IPS DF 19.7 (cell line): ENCODE results near the gene ZIC3.
"Not testable (repeated sequence)": the region's sequence is repeated elsewhere in the genome, so short reads cannot be mapped to it uniquely, and the experiment has no call there.

Experiments
- DNase-seq: peaks from one replicate; pipeline ENCODE4 v3.0.0-alpha.2; 2013; ENCODE audit warnings: low read depth, low spot score

The ZIC3 gene

DNA sequence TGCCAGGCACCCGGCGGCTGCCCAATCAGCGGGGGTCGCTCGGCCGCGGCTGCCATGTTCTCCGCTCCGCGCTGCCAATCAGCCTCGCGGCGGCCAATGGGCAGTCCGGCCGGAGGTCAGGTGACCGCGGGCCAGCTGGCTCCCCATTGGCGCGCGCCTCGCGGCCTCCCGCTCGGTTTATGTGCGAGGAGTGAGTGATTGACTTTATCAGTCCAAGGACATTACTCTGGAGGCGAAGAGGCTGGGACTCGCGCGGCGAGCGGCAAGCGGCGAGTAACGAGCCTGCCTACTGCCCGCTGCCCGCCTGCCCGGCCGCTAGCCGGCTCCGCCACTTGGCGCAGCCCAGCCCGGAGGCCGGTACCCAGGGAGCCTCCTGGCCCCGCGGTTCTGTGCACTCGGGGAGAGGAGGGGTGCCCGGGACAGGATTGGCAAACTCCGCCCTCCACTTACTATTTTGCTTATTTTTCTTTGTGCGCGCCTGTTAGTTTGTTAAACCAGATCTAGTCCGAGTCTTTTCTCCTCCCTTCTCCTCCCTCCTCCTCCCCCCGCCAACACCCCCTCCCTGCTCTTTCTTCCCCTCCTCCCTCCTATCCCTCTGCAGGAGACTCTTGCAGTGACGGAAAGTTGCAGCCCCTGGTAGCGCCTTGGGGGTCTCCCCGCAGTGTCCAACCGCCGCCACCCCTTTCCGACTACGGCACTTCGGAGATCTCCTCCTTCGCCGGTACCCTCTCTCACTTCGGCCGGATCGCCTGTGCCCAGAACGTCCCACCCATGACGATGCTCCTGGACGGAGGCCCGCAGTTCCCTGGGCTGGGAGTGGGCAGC, at the start of gene ZIC3:
ZIC3 (plus strand) TSS at position 207 of the 825 bp plus-strand sequence; CDS start at position 772, 565 bp downstream.
- no peak for DNase-seq

DNA sequence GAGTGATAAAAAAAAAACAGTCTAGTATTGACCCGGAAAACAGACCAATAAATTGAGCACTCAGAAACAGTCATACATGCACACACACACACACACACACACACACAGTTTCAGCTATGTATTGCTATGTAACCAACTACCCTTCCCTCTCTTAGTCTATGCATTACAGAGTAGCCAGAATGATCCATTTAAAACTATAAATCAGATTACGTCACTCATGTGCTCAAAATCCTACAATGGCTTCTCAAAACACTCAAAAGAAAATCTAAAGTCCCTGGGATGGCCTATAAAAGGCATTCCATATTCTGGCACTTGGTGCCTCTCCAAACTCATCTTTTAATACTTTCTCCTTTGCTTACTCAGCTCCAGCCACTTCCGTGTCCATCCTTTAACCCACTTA, 46.5 kb upstream of the ZIC3 start:
- no peak for DNase-seq

- no peak for DNase-seq
Observed at GRCh38 chrX:137545711-137546651, 19.9 kb upstream of the ZIC3 start.

DNA sequence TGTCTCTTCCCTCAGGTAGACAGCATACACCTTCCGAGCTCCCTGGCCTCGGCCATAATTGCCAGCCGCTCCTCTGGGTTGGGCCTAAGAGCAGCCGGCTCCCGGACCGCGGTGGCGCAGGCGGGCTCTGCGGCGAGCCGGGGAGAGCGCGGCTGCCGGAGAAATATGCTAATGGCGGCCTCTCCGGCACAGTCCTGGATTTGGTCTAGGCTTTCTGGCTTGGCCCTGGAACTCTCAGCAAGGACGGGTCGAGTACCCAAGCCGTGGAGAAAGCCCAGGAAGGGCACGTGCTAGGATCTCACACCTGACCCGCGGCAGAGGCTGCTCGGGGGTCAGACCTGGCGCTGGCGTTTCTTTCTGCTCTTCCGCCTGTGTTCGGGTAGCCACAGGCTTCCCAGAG, 18.6 kb upstream of the ZIC3 start:
- no peak for DNase-seq

DNA sequence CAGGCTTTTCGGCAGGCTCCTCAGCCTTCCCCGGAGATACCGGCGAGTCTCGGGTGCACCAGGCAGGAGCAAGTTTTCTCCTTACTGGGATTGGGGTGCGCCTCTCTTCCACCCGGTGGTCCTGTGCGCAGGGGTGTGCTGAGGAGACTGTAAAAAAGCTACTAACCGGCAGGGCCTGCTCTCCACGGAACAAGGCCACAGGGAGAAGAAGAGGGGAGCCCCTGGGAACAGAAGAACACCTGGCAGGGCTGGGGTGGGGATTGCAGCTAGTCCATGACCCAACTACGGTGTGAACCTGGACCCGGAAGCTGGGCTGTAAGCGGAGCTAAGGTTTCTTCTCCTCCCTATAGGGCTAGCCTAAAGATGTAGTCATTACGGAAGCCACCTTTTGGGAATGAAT, 17.7 kb upstream of the ZIC3 start:
- DNase-seq: no peak

DNA sequence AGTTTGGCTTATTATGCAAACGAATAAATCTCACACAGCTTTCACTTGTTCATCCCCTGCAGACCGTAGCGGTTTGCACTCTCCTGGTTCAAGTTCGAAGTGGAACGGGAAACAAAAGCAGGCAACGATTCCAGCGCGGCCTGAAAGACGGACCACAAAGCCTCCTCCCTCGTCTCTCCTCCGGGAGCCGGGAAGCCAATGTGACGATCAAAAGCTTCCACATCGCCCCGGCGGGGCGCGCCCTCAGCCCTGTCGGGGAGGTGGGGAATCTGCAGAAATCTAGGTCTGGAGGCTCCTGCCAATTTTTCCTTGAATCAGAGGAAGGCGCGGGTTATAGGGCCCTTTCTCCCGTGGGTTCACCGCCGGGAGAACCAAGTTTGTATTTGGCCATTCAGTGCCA, 16.9 kb upstream of the ZIC3 start:
- DNase-seq: no peak

DNA sequence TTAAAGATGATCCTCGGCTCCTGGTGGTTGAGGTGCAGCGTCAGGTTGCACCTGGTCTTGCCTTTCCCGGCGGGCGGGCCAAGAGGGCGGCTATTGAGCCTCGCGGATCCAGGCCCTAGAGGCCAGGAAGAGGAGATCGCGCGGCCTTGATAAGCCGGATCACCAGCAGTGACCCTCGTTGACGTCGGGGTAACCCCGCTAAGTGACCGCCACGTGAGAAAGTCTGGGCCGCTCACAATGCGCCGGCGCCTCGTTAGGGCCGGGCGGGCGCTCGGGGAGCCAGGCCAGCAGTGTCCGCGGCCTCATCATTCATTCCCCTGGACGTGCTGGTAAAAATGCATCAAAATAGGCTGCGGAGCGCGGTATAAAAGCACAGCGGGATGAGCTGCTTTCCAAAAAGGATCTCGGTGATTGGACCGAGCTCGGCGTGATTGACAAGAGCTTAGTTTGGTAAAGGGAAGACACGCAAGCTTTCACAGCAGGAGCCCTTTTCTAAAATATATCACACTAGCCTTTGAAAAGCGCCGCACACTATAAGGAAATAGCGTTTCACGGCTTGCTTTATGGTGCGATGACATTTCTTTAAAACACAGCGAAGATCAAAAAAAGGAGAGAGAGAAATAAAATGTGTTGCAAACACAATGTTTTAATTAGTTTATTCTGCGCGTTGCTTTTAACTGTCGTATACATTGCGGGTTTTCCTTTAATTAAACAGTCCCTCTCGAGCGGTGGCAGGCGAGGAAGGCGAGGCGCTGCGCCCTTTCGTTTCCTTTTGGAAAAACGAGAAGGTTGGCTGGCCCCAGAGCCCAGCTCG, 15.9 kb upstream of the ZIC3 start:
- DNase-seq: no peak

DNA sequence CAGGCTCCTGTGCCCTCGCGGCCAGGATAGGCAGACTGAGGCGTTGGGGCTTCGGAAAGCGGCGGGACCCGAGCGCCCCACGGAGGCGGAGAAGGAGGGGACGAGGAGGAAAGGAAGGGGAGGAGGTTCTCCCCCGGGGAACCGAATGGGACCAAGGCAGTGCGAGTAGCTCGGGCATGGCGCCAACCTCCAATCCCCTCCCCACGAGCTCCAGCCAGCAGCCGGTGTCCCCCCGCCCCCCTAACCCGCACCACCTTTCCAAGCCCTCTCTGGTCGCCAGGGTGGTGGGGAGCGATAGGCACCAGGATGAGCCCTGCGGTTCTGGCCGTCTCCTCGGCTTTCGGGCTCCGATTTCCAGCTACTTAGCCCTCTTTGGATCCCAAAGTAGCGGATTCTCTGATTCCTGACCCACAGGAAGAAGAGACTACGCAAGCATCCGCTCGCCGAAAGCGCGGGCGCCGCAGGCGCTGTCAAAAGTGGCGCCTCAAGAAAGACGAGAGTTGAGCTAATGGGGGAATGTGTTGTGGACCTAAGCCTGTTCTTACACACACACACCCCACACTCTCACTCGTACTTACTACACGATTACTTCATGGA, 15.2 kb upstream of the ZIC3 start:
- DNase-seq: no peak

DNA sequence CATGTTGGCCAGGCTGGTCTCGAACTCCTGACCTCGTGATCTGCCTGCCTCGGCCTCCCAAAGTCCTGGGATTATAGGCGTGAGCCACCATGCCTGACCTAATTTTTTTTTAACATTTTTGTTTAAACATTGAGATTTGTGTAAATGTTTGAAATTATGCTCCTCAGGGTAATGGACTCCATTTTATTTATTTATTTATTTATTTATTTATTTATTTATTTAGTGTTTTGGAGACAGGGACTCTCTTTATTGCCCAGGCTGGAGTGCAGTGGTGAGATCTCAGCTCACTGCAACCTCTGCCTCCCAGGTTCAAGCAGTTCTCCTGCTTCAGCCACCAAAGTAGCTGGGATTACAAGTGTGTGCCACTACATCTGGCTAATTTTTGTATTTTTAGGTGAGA, 13.8 kb upstream of the ZIC3 start:
- DNase-seq: not testable (repeated sequence)

GRCh38 chrX:137562096-137562495, 3.8 kb upstream of the ZIC3 start:
- DNase-seq: no peak

GRCh38 chrX:137563681-137564651, 2.0 kb upstream of the ZIC3 start:
- no peak for DNase-seq

GRCh38 chrX:137565318-137565904, 516 bp upstream of the ZIC3 start:
- no peak for DNase-seq

- no peak for DNase-seq
Observed at GRCh38 chrX:137566746-137567679, 1.1 kb downstream of the ZIC3 start.

- DNase-seq: no peak
Observed at GRCh38 chrX:137567682-137568232, 1.8 kb downstream of the ZIC3 start.

DNA sequence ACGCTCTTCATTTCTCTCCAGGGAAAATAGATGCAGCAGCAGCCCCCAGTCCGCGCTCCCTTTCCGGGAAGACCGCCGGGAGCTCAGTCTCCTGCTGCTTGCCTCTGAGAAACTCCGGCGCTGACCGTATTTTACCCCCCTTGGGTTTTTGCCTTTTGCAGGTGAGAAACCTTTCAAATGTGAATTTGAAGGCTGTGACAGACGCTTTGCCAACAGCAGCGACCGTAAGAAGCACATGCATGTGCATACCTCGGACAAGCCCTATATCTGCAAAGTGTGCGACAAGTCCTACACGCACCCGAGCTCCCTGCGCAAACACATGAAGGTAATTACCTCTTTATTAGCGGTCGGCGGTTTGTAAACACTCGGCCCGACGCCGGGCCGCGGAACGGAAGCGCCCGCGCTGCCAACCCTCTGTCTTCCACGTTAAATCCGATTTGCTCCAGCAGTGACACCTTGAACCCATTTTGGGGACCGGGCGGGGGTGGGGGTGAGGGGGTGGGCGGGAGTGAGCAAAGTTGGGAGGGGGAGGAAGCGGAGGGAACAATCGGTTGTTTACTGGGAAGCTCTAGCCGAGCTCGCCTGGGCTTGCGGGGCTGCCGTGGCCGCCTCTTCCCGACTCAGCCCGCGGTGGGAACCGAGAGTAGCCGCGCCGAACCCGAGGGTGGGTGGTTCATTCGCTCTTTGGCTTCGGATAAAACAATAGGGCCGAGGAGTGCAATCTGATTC, 3.0 kb downstream of the ZIC3 start:
- DNase-seq: no peak

- DNase-seq: no peak
Observed at GRCh38 chrX:137569470-137569891, 3.6 kb downstream of the ZIC3 start.

DNA sequence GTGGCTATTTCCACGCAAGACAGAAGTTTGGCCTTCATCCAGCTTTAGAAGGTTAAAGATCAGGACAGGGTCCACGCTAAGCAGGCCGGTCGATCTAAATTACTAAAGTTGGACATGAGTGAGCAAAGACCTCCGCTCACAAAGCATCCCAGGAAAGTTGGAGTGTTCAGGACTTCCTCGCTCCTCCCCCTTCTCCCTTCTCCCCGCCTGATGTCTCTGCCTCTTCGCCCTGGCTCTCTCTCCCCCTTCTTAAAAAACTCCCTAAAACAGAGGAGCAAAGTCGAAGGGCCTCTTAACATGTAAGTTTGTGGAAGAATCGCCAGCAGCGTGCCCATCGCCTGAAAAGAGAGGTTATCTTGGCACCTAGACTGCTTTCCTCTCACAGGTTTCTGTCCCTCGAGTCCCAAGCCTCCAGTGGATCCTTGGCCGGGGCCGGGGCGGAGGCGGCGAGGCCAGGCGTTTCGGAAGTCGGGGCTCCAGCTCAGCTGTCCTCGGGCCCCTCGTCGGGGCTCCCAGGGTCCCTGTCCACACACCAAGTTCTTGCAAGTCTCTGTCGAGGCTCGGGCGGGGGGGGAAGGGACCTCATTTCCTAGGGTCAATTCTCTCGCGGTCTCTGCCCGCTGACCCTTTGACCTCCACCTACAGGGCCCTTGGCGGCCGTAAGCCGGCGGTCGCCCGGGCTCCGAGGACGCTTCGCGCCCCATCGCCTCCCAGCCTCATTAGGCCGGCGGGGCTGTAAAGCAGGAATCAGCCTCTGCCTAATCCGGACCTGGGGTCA, 7.6 kb downstream of the ZIC3 start:
- DNase-seq: no peak
